GM21529 (cell line): ENCODE measurements around the gene OPCML.
A peak's percentile ranks its signal among the peaks of the same experiment; 100 is the strongest.

ENCODE experiments used
- ATAC-seq: cut with Tn5 transposase; IDR thresholded peaks from one replicate; pipeline ENCODE4 v1.9.1; 2021; ENCODE audit not compliant: unreplicated experiment

The OPCML gene

DNA sequence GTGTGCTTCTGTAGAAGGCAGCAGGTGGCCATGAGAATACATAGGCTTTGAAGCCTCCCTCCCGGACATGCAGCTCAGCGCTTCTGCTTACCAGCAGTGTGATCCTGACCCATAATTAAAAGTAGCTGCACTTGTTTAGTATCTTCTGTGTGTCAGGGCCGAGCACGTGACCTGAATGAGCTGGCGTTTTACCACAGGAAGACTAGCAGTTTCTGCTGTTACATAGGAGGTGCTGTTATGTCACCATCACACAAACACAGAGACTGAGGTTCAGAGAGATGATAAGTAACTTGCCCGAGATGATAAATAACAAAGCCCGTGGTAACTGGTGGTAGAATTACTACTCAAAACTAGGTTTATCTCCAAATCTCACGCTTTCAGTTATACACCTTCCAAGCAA lies 329.5 kb downstream of the OPCML start:
- ATAC-seq: no peak

DNA sequence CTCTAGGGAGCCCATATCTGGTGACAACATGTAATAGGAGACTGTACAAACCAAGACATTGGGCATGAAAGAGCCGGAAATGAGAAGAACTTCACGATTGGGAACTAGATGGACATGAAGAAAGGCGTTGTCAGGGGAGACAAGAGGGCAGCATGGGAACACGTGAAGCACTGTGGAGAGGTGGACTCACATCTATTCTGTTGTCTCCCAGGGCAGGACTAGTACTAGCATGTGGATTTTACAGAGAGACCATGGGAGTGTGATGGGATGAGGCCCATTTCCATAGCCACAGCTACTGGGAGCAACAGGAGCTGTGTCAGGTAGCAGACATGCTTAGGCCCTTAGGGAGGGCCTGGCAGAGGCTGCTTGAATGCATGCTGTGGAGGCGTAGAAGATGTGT lies 333.9 kb downstream of the OPCML start:
- ATAC-seq: no peak

- no peak for ATAC-seq
These were observed 334.9 kb downstream of the OPCML start for GRCh38 chr11:133197425-133197824.

- ATAC-seq: no peak
These were observed 340.4 kb downstream of the OPCML start for GRCh38 chr11:133191931-133192330.

DNA sequence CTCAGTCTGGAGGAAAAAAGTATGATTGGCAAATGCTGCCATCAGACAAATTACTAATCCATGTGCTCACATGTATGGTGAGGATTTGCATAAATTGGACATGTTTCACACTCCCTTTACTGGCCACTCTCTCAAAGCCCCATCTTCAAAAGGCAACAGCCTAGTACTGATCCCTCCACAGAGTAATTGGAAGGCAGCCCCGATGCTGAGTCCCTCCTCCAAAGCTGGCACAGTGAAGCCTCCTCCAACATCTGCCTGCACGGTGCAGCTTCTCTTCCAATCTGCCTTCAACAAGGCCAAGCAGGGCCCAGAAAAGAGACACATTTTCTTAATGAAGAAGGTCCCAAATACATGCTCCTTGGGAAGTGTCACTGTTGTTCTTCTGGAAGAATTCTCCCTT lies 350.6 kb downstream of the OPCML start:
- ATAC-seq: no peak

DNA sequence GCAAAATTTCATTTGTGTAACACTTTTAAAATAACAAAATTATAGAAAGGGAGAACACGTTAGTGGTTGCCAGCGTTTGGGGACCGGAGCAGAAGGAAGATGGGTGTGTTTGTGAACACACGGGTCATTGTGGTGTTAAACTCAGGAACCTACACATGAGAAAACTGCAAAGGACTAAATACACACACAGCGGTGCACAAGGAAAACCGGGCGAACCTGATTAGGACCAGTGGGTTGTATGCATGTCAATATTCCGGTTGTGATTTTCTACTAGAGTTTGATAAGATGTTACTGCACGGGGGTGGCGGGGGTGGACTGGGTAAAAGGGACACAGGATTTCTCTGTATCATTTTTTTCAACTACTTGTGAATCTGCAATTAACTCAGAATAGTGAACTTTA lies 351.2 kb downstream of the OPCML start:
- ATAC-seq: no peak

GRCh38 chr11:133180201-133180600 lies 352.1 kb downstream of the OPCML start:
- no peak for ATAC-seq

DNA sequence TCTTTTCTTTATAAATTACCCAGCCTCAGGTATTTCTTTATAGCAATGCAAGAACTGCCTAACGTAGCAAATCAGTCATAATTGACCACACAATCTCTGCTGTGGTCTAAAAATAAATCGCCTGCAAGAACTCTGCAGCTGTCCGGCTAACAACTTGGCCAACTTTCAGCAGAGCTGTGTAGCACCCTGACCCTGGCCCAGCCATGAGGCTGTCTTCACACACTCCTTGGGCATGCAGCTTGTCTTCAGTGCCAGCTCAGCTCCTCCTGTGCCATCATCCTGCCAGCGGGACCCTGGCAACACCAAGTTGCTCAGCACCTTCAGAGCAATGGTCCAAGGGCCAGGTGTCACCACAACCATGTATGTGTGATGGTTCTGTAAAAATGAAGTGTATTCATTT lies 355.6 kb downstream of the OPCML start:
- ATAC-seq: no peak

DNA sequence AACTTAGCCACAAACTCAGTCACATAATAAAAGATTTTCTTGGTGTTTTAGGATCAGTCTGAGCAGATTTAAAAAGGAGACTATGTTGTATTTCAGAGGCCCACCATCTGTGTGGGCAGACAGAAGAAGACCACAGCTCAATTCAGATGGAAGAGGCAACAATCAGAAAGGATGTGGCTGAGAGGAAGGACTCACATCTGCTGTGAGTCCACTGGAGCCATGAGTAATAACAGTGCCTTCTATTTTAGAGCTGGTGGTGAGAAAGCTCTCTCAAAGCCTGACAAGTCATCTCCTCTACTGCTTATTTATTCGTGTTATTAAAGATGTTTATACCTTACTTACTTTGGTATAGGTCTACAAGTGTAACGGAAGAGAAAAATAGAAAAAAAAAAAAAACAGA lies 357.2 kb downstream of the OPCML start:
- ATAC-seq: no peak

DNA sequence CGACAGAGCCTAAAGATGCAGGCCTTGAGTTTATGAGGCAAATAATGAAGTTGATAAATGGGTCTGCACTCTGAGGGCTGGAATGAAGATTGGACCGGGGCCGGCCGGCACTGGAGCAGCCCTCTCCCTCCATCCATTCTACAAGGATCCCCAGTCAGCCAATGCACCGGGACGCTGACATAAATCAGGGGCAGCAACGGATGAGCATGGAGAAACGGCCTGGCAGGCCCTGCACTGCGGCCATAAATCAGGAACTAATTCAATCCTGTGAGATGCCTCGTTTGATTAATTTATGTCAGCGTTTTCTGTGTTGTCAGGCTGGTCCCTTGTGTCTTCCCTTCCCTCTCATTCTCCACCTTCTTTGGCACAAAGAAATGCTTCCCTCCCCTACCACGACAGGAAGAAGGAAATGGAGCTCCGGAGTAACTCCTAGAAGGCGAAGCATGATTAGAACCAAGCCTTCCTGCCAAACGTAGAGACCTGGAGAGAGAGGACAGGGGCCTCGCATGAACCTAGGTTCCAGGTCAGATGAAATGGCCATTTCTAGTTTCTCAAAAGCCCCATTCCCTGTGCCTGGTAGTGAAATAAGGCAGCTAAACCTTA lies 358.4 kb downstream of the OPCML start:
- ATAC-seq: no peak

DNA sequence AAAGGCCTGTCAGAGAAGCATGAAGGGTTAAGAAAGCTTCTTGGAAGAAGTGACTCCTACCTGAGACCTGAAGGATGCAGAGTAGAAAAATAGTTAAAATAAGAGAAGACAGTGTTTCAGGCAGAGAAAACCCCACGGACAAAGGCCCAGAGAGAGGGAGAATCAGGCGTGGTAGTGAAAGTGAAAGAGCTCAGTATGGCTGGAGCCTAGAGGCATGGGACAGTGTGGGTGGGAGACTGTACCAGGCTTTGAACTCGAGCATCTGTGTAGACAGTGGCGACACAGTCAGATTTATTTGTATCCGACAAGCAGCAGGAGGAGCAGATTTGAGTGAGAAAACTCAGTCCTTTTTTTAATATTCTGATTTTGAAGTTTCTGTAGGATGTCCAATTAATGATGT lies 360.0 kb downstream of the OPCML start:
- no peak for ATAC-seq

DNA sequence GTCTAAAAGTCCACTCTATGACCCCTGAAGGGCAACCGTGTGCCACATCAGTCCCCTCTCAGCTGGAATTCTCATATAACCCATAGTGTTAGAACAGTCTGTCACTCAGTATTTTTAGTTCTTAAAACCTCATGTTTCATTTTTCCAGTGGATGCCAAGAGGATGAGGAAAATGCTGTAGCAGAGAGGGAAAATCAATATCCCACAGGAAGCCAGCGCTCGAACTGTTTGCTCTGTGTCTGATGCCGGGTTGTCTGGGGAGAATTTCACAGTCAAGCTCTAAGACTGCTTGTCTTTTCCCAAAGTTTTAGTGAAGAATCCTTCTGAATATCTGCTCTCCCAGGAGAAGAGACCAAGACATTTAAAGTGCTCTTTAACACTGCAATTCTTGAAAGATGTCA lies 360.9 kb downstream of the OPCML start:
- ATAC-seq: no peak

- ATAC-seq: no peak
These were observed 364.3 kb downstream of the OPCML start for GRCh38 chr11:133168016-133168415.

DNA sequence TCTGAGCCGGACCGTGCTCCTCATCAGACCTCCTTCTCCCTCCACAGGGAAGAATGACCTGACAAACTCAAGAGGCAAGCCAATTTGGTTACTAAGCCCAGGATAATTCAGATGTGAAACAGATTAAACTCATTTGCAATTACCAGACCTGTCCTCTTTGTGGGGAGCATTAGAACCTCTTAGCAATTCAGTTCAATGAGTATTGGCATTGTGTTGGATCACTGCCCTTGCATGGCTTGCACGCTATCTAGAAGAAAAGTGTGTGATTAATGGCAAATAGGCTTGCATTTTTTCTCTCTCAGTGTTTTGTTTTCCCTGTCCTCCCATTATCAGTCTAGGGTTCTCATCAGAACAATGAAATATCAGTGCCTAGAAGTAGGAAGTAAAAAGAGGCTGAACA lies 365.6 kb downstream of the OPCML start:
- ATAC-seq: no peak

DNA sequence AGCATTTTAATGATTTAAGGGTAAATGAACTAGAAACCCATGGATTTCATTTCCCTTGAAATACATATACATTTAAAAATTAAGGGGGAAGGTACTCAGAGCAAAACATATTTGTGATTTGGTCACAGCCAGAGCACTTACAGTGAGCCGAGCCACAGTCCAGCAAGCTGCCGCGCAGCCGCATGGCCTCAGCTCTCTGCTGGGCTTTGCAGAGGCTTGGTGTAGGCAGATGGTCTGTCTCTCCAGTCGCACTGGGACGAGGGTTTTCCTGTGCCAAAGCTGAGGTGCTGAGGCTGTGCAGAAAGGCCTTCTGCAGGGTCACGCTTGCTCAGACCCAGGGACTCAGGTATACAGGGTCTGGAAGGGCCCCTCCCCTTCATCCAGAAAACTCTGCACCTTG lies 367.3 kb downstream of the OPCML start:
- no peak for ATAC-seq

DNA sequence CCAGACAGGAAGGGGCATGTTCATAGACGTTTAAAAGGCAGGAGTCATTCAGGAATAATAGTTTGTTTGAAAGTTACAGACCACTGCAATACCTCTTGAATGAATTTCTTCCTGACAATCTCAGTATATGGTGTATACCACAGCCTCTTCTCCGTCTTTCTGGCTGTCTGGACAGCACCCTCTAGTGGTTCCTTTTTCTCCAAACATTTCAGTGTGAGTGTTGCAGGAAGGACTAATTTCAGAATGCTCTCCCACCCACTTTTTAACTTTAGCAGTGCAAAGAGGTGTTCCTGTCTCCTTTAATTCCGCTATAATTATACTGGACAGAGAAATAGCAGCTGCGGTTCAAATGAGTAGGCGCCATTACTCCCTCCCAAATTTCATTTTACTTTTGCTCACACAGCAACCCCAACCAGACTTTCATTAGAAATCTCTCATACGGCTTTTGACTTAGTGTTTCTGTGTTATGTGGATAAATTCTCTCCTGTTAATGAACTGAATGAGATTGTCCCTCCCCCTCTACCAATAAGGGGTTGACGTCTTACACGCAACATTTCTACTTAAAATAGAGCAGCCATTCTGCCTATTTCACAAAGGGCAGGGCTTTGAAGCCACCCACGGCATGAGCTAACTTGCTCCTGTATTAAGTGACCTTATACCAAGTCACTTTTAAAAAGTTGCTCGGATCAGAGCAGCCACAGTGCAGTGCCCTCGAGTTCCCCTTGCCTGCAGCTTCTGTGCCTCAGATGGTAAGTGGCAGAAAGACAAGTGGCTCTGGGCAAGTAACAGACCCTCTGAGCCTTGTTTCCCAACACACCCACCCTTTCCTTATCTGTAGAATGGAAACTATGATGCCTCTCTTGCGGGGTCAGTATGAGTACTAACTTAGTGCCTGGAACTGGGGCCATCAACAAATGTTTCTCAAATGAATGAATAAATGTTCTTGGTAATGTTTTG lies 368.6 kb downstream of the OPCML start:
- ATAC-seq: peak; percentile 85

DNA sequence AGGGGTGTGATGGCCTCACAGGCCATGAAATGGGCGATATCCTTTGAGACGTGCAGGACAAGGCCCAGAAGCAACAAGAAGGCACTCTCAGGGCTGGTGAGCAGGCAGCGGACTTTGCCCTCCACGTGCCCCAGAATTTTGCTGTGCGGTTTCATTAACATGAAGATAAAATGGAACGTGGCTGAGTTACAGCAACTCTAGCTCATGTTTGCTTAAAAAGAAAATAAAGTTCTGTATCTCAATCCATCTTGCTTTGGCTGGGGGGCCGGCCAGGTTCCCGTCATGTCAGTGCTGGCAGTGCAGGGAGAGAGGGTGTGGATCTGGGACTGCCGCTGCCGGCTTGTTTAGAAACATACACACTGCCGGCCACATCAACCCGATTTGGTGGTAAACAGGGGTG lies 370.1 kb downstream of the OPCML start:
- ATAC-seq: no peak

GRCh38 chr11:133160754-133161153 lies 371.5 kb downstream of the OPCML start:
- no peak for ATAC-seq

GRCh38 chr11:133156986-133157745 lies 375.1 kb downstream of the OPCML start:
- no peak for ATAC-seq

GRCh38 chr11:133154781-133155180 lies 377.5 kb downstream of the OPCML start:
- ATAC-seq: no peak

DNA sequence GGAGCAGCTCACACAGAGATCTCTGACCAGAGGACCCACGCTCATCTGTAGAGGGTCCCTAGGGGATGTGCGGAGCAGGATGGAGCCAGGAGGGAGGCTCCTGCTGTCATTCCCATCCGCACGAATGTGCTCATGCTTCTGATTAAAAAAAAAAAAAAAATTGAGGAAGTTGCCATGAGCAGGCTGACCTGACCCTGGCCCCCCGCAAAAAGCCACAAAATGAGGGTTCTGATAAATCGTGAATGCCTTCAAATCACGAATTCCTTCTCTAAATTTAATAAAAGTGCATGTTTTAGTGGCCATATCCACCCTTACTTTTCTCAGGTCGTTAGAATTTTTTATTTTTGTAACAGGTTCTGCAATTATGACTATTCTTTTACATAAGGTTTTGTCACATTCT lies 378.2 kb downstream of the OPCML start:
- no peak for ATAC-seq

DNA sequence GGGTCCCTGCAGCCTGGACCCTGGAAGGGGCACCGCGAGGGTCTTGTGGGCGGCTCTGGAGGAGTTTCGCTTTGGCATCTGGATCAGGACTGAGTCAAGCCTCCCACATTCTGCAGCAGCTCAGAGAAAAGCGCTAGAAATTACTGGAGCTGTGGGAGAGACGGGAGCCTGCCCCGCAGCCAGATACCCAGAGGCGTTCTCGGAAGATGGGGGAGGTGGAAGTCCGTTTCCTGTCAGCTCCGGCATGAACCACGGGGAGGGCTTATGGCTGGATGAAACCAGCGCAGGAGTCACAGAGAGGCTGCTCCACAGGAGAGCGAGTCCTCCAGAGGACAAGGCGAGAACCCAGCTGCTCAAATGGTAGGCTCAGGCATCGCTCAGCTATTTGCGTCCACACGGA lies 379.3 kb downstream of the OPCML start:
- ATAC-seq: no peak
